GM19035 (cell line): ENCODE results near the gene CRELD2.
"Not testable (repeated sequence)": the region's sequence is repeated elsewhere in the genome, so short reads cannot be mapped to it uniquely, and the experiment has no call there.

Experiments used
- ATAC-seq: cut with Tn5 transposase; IDR thresholded peaks from one replicate; pipeline ENCODE4 v1.9.1; 2021; ENCODE audit not compliant: unreplicated experiment

The CRELD2 gene

GRCh38 chr22:49943771-49944398 is 25.5 kb downstream of the CRELD2 start:
- ATAC-seq = no peak

DNA sequence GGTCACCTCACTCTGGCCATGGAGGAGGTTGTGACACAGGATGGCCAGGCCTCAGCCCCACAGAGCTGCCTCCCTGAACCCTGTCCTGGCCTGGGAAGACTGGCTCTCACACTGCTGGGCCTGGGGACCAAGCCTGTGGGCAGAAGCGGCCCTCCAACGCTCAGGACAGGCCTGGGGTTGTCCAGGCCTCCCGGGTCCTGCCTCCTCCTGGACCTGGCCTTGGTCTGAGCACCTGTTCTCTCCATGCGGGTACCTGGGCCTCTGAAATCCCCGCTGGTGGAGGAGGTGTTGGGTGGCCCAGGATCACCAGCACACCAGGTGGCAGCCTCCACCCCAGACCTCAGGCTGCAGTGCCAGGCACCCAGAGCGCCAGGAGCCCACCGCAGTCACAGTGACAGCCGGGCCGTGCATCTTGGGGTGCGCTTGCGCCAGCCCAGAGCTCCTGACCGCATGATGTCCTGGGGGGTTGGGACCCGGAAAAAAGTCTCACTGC is 26.0 kb downstream of the CRELD2 start:
- no peak for ATAC-seq

DNA sequence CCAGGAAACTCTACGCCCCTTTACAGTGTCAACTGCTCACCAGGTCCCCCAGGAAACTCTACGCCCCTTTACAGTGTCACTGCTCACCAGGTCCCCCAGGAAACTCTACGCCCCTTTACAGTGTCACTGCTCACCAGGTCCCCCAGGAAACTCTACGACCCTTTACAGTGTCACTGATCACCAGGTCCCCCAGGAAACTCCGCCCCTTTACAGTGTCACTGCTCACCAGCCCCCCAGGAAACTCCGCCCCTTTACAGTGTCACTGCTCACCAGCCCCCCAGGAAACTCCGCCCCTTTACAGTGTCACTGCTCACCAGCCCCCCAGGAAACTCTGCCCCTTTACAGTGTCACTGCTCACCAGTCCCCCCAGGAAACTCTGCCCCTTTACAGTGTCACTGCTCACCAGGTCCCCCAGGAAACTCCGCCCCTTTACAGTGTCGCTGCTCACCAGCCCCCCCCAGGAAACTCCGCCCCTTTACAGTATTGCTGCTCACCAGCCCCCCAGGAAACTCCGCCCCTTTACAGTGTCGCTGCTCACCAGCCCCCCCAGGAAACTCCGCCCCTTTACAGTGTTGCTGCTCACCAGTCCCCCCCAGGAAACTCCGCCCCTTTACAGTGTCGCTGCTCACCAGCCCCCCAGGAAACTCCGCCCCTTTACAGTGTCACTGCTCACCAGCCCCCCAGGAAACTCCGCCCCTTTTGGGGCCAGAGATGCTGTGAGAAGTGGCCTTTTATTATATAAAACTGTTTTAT is 26.8 kb downstream of the CRELD2 start:
- ATAC-seq = not testable (repeated sequence)

- no peak for ATAC-seq
Measured at GRCh38 chr22:49946612-49947295, 28.3 kb downstream of the CRELD2 start.

- no peak for ATAC-seq
Measured at GRCh38 chr22:49947296-49947622, 28.8 kb downstream of the CRELD2 start.

DNA sequence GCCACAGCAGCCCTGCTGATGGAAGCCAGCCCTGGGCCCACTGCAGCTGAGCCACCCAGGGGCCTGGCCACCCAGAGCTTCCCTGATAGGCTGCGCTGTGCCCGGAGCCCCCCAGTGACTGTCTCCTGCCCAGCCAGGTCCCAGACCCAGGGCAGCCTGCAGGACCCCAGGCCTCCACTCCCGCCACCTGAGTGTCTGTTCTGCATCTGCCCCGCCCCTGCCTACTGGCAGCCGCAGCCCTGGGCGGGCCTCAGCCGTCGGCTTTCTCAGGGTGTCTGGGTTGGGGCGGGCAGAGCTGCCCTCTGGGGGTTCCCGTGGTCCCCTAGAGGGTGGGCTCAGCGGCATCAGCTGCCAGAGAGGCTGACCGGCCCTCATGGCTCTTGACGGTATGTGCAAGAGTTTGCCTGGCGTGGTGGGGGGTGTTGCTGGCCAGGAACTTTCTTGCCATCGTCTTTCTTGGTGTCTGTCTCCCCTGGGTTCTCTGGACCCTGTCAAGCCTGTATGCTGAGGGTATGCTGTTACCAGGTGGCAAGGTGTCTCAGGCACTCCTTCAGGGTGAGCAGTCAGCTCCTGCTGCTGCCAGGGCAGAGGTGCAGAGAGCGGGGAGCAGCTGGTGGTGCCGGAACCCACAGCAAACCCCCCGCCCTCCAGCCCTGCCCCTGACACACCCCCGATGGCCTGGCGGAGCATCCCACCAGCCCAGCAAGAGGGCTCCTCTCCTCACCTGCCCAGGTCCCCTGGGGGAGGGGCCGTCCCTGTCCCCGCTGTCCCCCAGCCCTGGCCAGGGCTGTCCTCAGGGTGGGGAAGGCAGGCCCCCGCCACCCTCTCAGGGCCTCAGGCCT is 29.9 kb downstream of the CRELD2 start:
- ATAC-seq = no peak

- no peak for ATAC-seq
Measured at GRCh38 chr22:49948958-49949913, 30.8 kb downstream of the CRELD2 start.

DNA sequence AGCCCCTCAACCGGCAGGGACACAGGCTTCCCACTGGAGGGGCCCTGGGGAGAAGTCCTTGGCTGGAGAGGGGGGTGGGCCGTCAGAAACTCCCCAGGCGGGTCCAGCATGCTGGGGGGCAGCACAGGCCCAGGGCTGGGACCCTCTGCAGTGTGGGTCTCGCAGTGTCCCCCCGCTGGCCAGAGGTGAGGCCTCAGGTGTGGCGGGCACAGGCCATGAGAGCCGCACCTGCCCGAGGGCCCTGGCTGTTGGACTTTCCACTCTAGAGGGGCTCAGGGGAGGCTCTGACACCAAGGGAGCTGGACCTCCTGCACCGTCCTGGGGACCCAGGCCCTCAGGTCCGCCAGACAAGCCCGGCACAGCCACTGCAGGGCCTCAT is 31.5 kb downstream of the CRELD2 start:
- ATAC-seq = no peak

DNA sequence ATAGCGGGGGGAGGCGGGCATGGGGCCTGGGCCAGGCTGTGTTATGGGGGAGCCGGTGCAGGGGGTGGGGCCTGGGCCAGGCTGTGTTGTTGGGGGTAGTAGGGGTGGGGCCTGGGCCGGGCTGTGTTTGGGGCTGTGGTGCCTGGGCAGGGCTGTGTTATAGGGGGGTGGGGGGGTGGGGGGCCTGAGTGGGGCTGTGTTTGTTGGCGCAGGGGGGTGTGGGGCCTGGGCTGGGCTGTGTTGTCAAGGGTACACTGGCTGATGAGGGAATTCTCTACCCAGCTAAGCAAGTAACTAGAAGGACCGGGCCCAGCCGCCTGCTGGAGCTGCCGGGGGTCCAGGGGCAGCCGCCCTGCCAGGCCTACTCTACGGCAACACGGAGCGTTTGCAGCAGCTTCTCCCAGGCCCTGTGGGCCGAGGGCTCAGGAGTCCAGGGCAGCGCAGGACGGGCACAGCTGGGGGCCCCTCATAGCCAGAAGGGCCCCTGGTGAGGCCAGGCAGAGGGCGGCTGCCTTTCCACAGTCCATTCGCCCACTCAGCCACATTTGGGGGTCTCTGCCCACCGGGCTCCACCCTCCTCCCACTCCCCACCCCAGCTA is 32.1 kb downstream of the CRELD2 start:
- ATAC-seq = no peak

DNA sequence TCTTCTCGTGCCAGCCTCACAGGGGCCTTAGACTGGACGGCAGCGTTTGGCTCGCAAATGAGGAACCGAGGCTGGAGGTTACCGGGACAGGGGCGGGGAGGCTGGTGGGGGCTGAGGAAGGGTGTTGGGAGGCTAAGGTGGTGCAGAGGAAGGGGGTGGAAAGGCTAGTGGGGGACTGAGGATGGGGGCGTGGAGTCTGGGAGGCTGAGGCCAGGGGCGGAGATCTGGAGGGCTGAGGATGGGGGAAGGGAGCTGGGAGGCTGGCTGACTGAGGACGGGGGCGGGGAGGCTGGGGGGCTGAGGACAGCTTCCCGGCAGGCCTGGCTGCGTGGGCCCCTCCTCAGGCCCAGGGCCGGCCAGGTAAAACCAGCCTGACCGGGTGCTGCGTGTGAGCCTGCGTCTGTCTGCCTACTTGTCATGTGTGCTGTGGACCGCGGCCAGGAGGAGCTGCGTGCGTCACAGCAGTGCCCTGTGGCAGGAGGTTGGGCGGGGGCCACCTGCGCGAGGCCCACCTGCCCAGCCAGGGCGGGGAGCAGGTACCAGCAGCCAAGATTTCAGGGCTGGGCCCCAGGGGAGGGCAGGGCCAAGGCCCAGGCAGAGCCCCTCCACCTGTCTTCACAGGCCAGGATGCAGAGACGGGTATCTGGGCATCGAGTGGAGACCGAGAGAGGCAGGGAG is 32.7 kb downstream of the CRELD2 start:
- ATAC-seq = no peak

DNA sequence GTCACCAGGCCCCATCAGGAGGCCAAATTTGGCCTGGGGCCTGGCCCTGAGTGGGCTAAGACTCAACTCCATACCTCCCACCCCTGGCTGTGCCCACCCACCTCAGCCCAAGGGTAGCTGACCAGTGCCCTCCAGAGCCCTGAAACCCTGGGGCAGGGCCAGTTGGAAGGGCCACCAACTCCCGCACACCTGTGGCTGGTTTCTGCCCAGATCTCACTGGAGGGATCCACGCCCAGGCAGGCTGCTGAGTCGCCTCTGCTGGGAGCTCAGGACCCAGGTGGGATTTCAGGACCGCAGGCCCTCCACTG is 33.2 kb downstream of the CRELD2 start:
- no peak for ATAC-seq

GRCh38 chr22:49951986-49952896 is 33.8 kb downstream of the CRELD2 start:
- no peak for ATAC-seq

- no peak for ATAC-seq
Measured at GRCh38 chr22:49953027-49953679, 34.7 kb downstream of the CRELD2 start.

DNA sequence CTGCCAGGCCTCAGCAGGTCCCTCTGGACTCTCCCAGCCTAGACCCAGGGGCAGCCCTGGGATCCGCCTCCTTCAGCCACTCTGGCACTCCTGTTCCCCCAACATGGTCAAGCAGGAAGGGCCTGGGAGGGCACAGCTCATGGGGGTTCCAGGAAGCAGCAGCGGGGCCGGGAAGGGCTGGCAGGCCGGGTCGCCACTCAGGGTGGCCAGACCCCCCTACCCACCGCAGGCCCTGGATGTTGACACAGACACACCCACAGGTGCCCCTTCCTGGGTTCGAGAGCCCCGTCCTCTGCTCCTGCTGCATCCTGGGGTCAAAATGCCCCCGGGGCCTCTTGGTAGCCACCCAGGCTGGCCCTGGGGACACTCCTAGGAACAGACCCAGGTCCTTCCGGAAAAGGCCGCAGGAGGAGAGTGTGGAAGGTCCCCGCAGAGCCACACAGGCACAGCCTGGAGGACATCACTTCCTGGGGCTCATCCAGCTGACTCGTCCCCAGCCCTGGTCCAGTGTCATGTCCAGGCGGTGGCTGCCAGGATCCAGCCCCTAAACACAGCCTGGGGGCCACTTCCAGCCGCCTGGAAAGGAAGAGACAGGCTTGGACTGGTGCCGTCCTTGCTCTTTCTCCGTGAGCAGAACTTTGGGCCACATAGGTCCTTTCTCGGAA is 35.4 kb downstream of the CRELD2 start:
- no peak for ATAC-seq

- ATAC-seq = no peak
Measured at GRCh38 chr22:49954354-49954753, 35.9 kb downstream of the CRELD2 start.

GRCh38 chr22:49954991-49955580 is 36.7 kb downstream of the CRELD2 start:
- no peak for ATAC-seq
